Cardiac muscle cell (in vitro differentiated cells and primary cell): ENCODE measurements around the gene MAP3K8. TPM values are rescaled to one million over a fixed set of nuclear protein-coding genes. Genes with fewer than 3 reads are reported as not detected.
A peak's percentile ranks its signal among the peaks of the same experiment; 100 is the strongest.
"Not testable (repeated sequence)": the region's sequence is repeated elsewhere in the genome, so short reads cannot be mapped to it uniquely, and the experiment has no call there.

ENCODE experiments used
- DNase-seq, 2 donors: peaks; one replicate each; pipeline versions ENCODE4 v3.0.0 to v3.0.0-alpha.2; 2010 to 2017; ENCODE audit warnings: low read depth in 1 of 2, low spot score in 1 of 2
- H3K27ac ChIP-seq: fragments of 200-600 bp; sonication (generic); 2 replicates; pipeline ENCODE4 v1.5.1; 2016
- H3K27me3 ChIP-seq: fragments of 200-600 bp; sonication (generic); 2 replicates; pipeline ENCODE4 v1.6.0; 2016; ENCODE audit warnings: control low read depth
- H3K36me3 ChIP-seq: fragments of 200-600 bp; sonication (generic); 2 replicates; pipeline ENCODE4 v1.5.1; 2016; ENCODE audit warnings: control low read depth
- H3K4me1 ChIP-seq: fragments of 200-600 bp; sonication (generic); 2 replicates; pipeline ENCODE4 v1.8.1; 2017; ENCODE audit warnings: low read depth, mild to moderate bottlenecking, mixed run types
- H3K4me3 ChIP-seq: fragments of 200-600 bp; sonication (generic); 2 replicates; pipeline ENCODE4 v1.5.1; 2016; ENCODE audit warnings: mild to moderate bottlenecking
- H3K9me3 ChIP-seq: fragments of 200-600 bp; sonication (generic); 2 replicates; pipeline ENCODE4 v1.5.1; 2017; ENCODE audit warnings: low read depth, mild to moderate bottlenecking, control low read depth
- CTCF ChIP-seq: IDR thresholded peaks from 2 replicates; pipeline ENCODE4 v1.5.1; 2012; ENCODE audit warnings: low read depth, mild to moderate bottlenecking, low read length
- polyA plus RNA-seq: library from polyadenylated mRNA; unstranded; fragments of >200 nt; fragmentation: Nextera tagmentation; extraction: Ambion mirVana; gene quantifications from 2 replicates; pipeline ENCODE4 v1.2.1, GENCODE V29; 2016
- total RNA-seq: library from RNA; depleted of rRNA; stranded (reverse); fragments of >200 nt; gene quantifications from 2 replicates; pipeline ENCODE4 v1.2.3, GENCODE V29; 2016

MAP3K8 gene
- total and polyA plus RNA-seq, 2 experiments from 2014 or later = 5.5 to 7.8 TPM

- H3K27ac ChIP-seq = no peak overlapping the region
Observed at GRCh38 chr10:30472414-30473155, 38.6 kb downstream of the MAP3K8 start.

GRCh38 chr10:30475515-30475914, 41.5 kb downstream of the MAP3K8 start:
- not testable (repeated sequence) for DNase-seq, H3K36me3 ChIP-seq, H3K27me3 ChIP-seq, H3K9me3 ChIP-seq, H3K4me3 ChIP-seq, H3K4me1 ChIP-seq, H3K27ac ChIP-seq

More at GRCh38 chr10:30472414-30473155, 38.6 kb downstream of the MAP3K8 start:
- Histone ChIP-seq H3K9me3 (no peaks in the 10 kb centered on the region), H3K36me3 (no peaks in the 10 kb centered on the region), H3K27me3 (no peaks in the 10 kb centered on the region), H3K4me1 (no peaks in the 10 kb centered on the region), H3K4me3 (no peak overlapping the region)
- DNase-seq = peak in 1 of 2 donors; percentile 33
- no peak for TF ChIP-seq CTCF

- Histone ChIP-seq H3K9me3 (no peaks in the 10 kb centered on the region), H3K27ac (no peak overlapping the region), H3K27me3 (no peaks in the 10 kb centered on the region), H3K4me3 (no peak overlapping the region), H3K36me3 (no peaks in the 10 kb centered on the region), H3K4me1 (no peaks in the 10 kb centered on the region)
- DNase-seq = no peak
- no peak for TF ChIP-seq CTCF
Observed at GRCh38 chr10:30476511-30477155, 42.6 kb downstream of the MAP3K8 start.

- H3K9me3 ChIP-seq, H3K27me3 ChIP-seq, H3K4me1 ChIP-seq, H3K4me3 ChIP-seq, DNase-seq, H3K36me3 ChIP-seq, H3K27ac ChIP-seq: not testable (repeated sequence)
Observed at GRCh38 chr10:30479513-30479912, 45.5 kb downstream of the MAP3K8 start.

GRCh38 chr10:30481603-30482002, 47.6 kb downstream of the MAP3K8 start:
- no peaks in the 10 kb centered on the region for H3K4me1 ChIP-seq
- H3K27me3 ChIP-seq = no peaks in the 10 kb centered on the region
- no peak overlapping the region for H3K4me3 ChIP-seq
- no peaks in the 10 kb centered on the region for H3K36me3 ChIP-seq
- no peak overlapping the region for H3K27ac ChIP-seq
- no peak for DNase-seq
- no peaks in the 10 kb centered on the region for H3K9me3 ChIP-seq
- no peak for TF ChIP-seq CTCF

GRCh38 chr10:30488316-30488715, 54.3 kb downstream of the MAP3K8 start:
- Histone ChIP-seq H3K4me1 (no peaks in the 10 kb centered on the region), H3K27ac (no peak overlapping the region), H3K9me3 (no peaks in the 10 kb centered on the region), H3K4me3 (no peak overlapping the region), H3K27me3 (no peaks in the 10 kb centered on the region), H3K36me3 (no peaks in the 10 kb centered on the region)
- no peak for DNase-seq
- no peak for TF ChIP-seq CTCF
